Left ventricle myocardium inferior (tissue), 1 donor: Measurements from ENCODE around the gene PTGIR. TPM values are rescaled to one million over a fixed set of nuclear protein-coding genes. Genes with fewer than 3 reads are reported as not detected.

Experiments
- DNase-seq: peaks from one replicate; pipeline ENCODE4 v3.0.0-alpha.2; 2020
- H3K27ac ChIP-seq: fragments of 200-600 bp; replicated peaks from 2 replicates; pipeline ENCODE4 v1.8.0; 2021
- H3K27me3 ChIP-seq: fragments of 200-600 bp; 2 replicates; pipeline ENCODE4 v1.8.0; 2021; ENCODE audit warnings: low read depth
- H3K36me3 ChIP-seq: fragments of 200-600 bp; 2 replicates; pipeline ENCODE4 v1.8.0; 2021
- H3K4me1 ChIP-seq: fragments of 200-600 bp; 2 replicates; pipeline ENCODE4 v1.8.0; 2021
- H3K4me3 ChIP-seq: fragments of 200-600 bp; 2 replicates; pipeline ENCODE4 v1.8.0; 2021; ENCODE audit warnings: mild to moderate bottlenecking, moderate library complexity
- H3K9me3 ChIP-seq: fragments of 200-600 bp; replicated peaks from 2 replicates; pipeline ENCODE4 v1.8.0; 2021
- CTCF ChIP-seq: fragments of 200-600 bp; IDR thresholded peaks from 2 replicates; pipeline ENCODE4 v1.8.0; 2021; ENCODE audit warnings: antibody characterized with exemption, mild to moderate bottlenecking, borderline replicate concordance
- intact Hi-C: fragments of 100-400 bp; cut with micrococcal nuclease; formaldehyde crosslinking; loops from one replicate; pipeline ENCODE4 v1.11.0; 2022
- total RNA-seq: library from RNA; stranded (reverse); fragmentation: NEBNext Ultra II Directional; extraction: Animal tissue kit (Norgen Biotek cat#: 25700); gene quantifications from one replicate; pipeline ENCODE4 v1.2.1, GENCODE V29; 2021
- donor health status: DM: no; HTN: yes; CAD: no; lungs with severe emphysema.

PTGIR gene
- total RNA-seq, 1 donor from 2014 or later = 3.7 TPM

GRCh38 chr19:46644720-46645119 is 19.8 kb upstream of the PTGIR start:
- Histone ChIP-seq H3K27me3 (peaks cover 41% of the 10 kb centered on the region), H3K36me3 (no peaks in the 10 kb centered on the region), H3K4me1 (peaks cover 5% of the 10 kb centered on the region), H3K4me3 (no peak overlapping the region), H3K9me3 (peaks cover 12% of the 10 kb centered on the region), H3K27ac (no peak overlapping the region)
- intact Hi-C loops = no loop called here
- TF ChIP-seq CTCF = no peak
- no peak for DNase-seq

GRCh38 chr19:46640656-46641055 is 15.8 kb upstream of the PTGIR start:
- Histone ChIP-seq H3K27me3 (peaks cover 28% of the 10 kb centered on the region), H3K9me3 (no peaks in the 10 kb centered on the region), H3K27ac (no peak overlapping the region), H3K4me3 (no peak overlapping the region), H3K4me1 (peaks cover 28% of the 10 kb centered on the region), H3K36me3 (no peaks in the 10 kb centered on the region)
- intact Hi-C loops = no loop called here
- no peak for TF ChIP-seq CTCF
- no peak for DNase-seq

GRCh38 chr19:46639358-46640182 is 14.7 kb upstream of the PTGIR start:
- Histone ChIP-seq H3K4me1 (peaks cover 28% of the 10 kb centered on the region), H3K27me3 (peaks cover 35% of the 10 kb centered on the region), H3K27ac (peak overlapping the region; percentile 78), H3K9me3 (no peaks in the 10 kb centered on the region), H3K36me3 (no peaks in the 10 kb centered on the region), H3K4me3 (peak overlapping the region; percentile 63)
- intact Hi-C loops = no loop called here
- DNase-seq = peak; percentile 60
- no peak for TF ChIP-seq CTCF

- H3K27ac ChIP-seq = no peak overlapping the region
- DNase-seq = no peak
- peaks cover 38% of the 10 kb centered on the region for H3K4me1 ChIP-seq
- H3K4me3 ChIP-seq = no peak overlapping the region
- no peaks in the 10 kb centered on the region for H3K9me3 ChIP-seq
- no peak for TF ChIP-seq CTCF
- no peaks in the 10 kb centered on the region for H3K36me3 ChIP-seq
- intact Hi-C loops = no loop called here
- H3K27me3 ChIP-seq = peaks cover 54% of the 10 kb centered on the region
Measured at GRCh38 chr19:46637224-46637623, 12.3 kb upstream of the PTGIR start.

- no peak within 1 kb of the TSS for H3K27ac ChIP-seq
Measured at GRCh38 chr19:46635920-46636761, 11.3 kb upstream of the PTGIR start, which contains the start of gene GNG8. Gene GNG8, minus strand, starts transcription at chr19:46636202. Its CDS starts 1,520 bp downstream, at chr19:46634682.

More at GRCh38 chr19:46635920-46636761, 11.3 kb upstream of the PTGIR start, which contains the start of gene GNG8:
- no peak for TF ChIP-seq CTCF
- Histone ChIP-seq H3K4me3 (no peak within 1 kb of the TSS), H3K27me3 (peaks cover 48% of the 10 kb centered on the region), H3K4me1 (peaks cover 38% of the 10 kb centered on the region), H3K36me3 (no peaks in the 10 kb centered on the region), H3K9me3 (no peaks in the 10 kb centered on the region)
- intact Hi-C loops = no loop called here
- no peak for DNase-seq
